Loucy (cell line): ENCODE data around the gene TOPBP1.

ENCODE experiments used
- H2AFZ ChIP-seq: fragments of 200-600 bp; sonication (generic); 2 replicates; pipeline ENCODE4 v1.6.0; 2016; ENCODE audit warnings: antibody characterized with exemption, mild to moderate bottlenecking, low read length, moderate library complexity
- H3F3A ChIP-seq: fragments of 200-600 bp; 2 replicates; pipeline ENCODE4 v1.6.0; 2016; ENCODE audit warnings: antibody characterized with exemption, low read depth, mild to moderate bottlenecking
- H3K27me3 ChIP-seq: fragments of 200-600 bp; sonication (generic); 2 replicates; pipeline ENCODE4 v1.6.1; 2014; ENCODE audit warnings: low read length, mild to moderate bottlenecking; ENCODE audit not compliant: insufficient read depth, poor library complexity, severe bottlenecking
- H3K36me3 ChIP-seq: fragments of 200-600 bp; sonication (generic); 2 replicates; pipeline ENCODE4 v1.6.1; 2016; ENCODE audit warnings: low read length; ENCODE audit not compliant: insufficient read depth
- H3K4me1 ChIP-seq: fragments of 200-600 bp; sonication (generic); 2 replicates; pipeline ENCODE4 v1.5.1; 2014; ENCODE audit warnings: low read length, mild to moderate bottlenecking; ENCODE audit not compliant: insufficient read depth, poor library complexity, severe bottlenecking
- H3K4me2 ChIP-seq: fragments of 200-600 bp; sonication (generic); 2 replicates; pipeline ENCODE4 v1.6.0; 2014; ENCODE audit warnings: antibody characterized with exemption, low read length, low read depth, mild to moderate bottlenecking; ENCODE audit not compliant: poor library complexity, severe bottlenecking
- H3K4me3 ChIP-seq: fragments of 200-600 bp; sonication (generic); 2 replicates; pipeline ENCODE4 v1.5.1; 2014; ENCODE audit warnings: low read length, mild to moderate bottlenecking, mixed read lengths; ENCODE audit not compliant: poor library complexity, severe bottlenecking
- H3K79me2 ChIP-seq: fragments of 200-600 bp; sonication (generic); 2 replicates; pipeline ENCODE4 v1.6.1; 2014; ENCODE audit warnings: low read length; ENCODE audit not compliant: insufficient read depth
- H3K9ac ChIP-seq: fragments of 200-600 bp; sonication (generic); 2 replicates; pipeline ENCODE4 v1.6.0; 2014; ENCODE audit warnings: mild to moderate bottlenecking, low read depth, low read length, moderate library complexity; ENCODE audit not compliant: poor library complexity, severe bottlenecking
- H3K9me2 ChIP-seq: fragments of 200-600 bp; sonication (generic); replicated peaks from 2 replicates; pipeline ENCODE4 v1.6.1; 2016; ENCODE audit warnings: low read depth, low read length, mixed read lengths
- H3K9me3 ChIP-seq: fragments of 200-600 bp; sonication (generic); 2 replicates; pipeline ENCODE4 v1.6.1; 2014; ENCODE audit warnings: mild to moderate bottlenecking, antibody characterized with exemption, low read length, low read depth; ENCODE audit not compliant: insufficient read depth
- H4K20me1 ChIP-seq: fragments of 200-600 bp; sonication (generic); 2 replicates; pipeline ENCODE4 v1.6.0; 2014; ENCODE audit warnings: antibody characterized with exemption, low read length, mild to moderate bottlenecking; ENCODE audit not compliant: insufficient read depth, poor library complexity, severe bottlenecking
- CTCF ChIP-seq: fragments of 200-600 bp; sonication (generic); conservative IDR thresholded peaks from 2 replicates; pipeline ENCODE4 v1.5.1; 2014; ENCODE audit warnings: mild to moderate bottlenecking, antibody characterized with exemption, low read length
- EZH2phosphoT487 ChIP-seq: fragments of 200-600 bp; IDR thresholded peaks from 2 replicates; pipeline ENCODE4 v1.6.1; 2018; ENCODE audit warnings: antibody characterized with exemption, mild to moderate bottlenecking, moderate library complexity, borderline replicate concordance

Gene TOPBP1

GRCh38 chr3:133673746-133674145 is 12.0 kb upstream of the TOPBP1 start:
- Histone ChIP-seq H3K4me2 (no peak overlapping the region), H3K4me1 (no peaks in the 10 kb centered on the region), H2AFZ (no peak overlapping the region), H3K79me2 (no peaks in the 10 kb centered on the region), H3K27me3 (no peaks in the 10 kb centered on the region), H3F3A (no peaks in the 10 kb centered on the region), H3K4me3 (no peak overlapping the region), H3K9me3 (no peaks in the 10 kb centered on the region), H4K20me1 (no peaks in the 10 kb centered on the region), H3K9me2 (no peaks in the 10 kb centered on the region), H3K36me3 (no peaks in the 10 kb centered on the region), H3K9ac (no peak overlapping the region)
- TF ChIP-seq EZH2phosphoT487 (no peak), CTCF (no peak)

- Histone ChIP-seq H3F3A (no peaks in the 10 kb centered on the region), H2AFZ (no peak overlapping the region), H3K79me2 (no peaks in the 10 kb centered on the region), H3K9ac (no peak overlapping the region), H3K9me2 (no peaks in the 10 kb centered on the region), H3K27me3 (no peaks in the 10 kb centered on the region), H3K4me2 (no peak overlapping the region), H3K36me3 (no peaks in the 10 kb centered on the region), H4K20me1 (no peaks in the 10 kb centered on the region), H3K4me3 (no peak overlapping the region), H3K4me1 (no peaks in the 10 kb centered on the region), H3K9me3 (no peaks in the 10 kb centered on the region)
- TF ChIP-seq CTCF: no peak
- TF ChIP-seq EZH2phosphoT487: no peak
These were observed 10.7 kb upstream of the TOPBP1 start for GRCh38 chr3:133672461-133672860.

- Histone ChIP-seq H3F3A (no peaks in the 10 kb centered on the region), H3K4me3 (no peak overlapping the region), H3K36me3 (no peaks in the 10 kb centered on the region), H3K9ac (no peak overlapping the region), H3K4me1 (no peaks in the 10 kb centered on the region), H3K27me3 (no peaks in the 10 kb centered on the region), H3K9me3 (no peaks in the 10 kb centered on the region), H4K20me1 (no peaks in the 10 kb centered on the region), H3K9me2 (no peaks in the 10 kb centered on the region), H3K79me2 (no peaks in the 10 kb centered on the region), H2AFZ (no peak overlapping the region), H3K4me2 (no peak overlapping the region)
- TF ChIP-seq EZH2phosphoT487 (no peak), CTCF (no peak)
These were observed 8.8 kb upstream of the TOPBP1 start for GRCh38 chr3:133670525-133670995.
